Panc1 (cell line): ENCODE data around the gene TREML1. TPM values are rescaled to one million over a fixed set of nuclear protein-coding genes. Genes with fewer than 3 reads are reported as not detected.

Experiments
- ATAC-seq: fragments of 200-7000 bp; cut with Tn5 transposase; 2 replicates; pipeline ENCODE4 v1.9.1; 2020; ENCODE audit warnings: mild to moderate bottlenecking, moderate library complexity
- BruUV-seq: library from RNA; stranded (reverse); fragments of 400-500 nt; replicated peaks from 2 replicates; lab custom pipeline; 2021; lab: Mats Ljungman, UMichigan
- CTCF ChIA-PET: fragments of 300-600 bp; sonication (Branson Sonifier 250); formaldehyde crosslinking; loops from one replicate; lab custom pipeline; 2022; ENCODE audit warnings: antibody characterized with exemption; lab: Charles Lee
- POLR2A ChIA-PET: fragments of 300-600 bp; sonication (Branson Sonifier 250); formaldehyde crosslinking; loops from one replicate; lab custom pipeline; 2022; ENCODE audit warnings: antibody characterized with exemption; lab: Charles Lee
- DNase-seq: peaks from one replicate; pipeline ENCODE4 v3.0.0-alpha.2; 2010; ENCODE audit warnings: low read depth, low spot score
- H3K27ac ChIP-seq: 2 replicates; pipeline ENCODE4 v1.5.1; 2011; ENCODE audit warnings: mild to moderate bottlenecking, low read length, inconsistent platforms
- H3K27me3 ChIP-seq: fragments of 200-500 bp; sonication (Bioruptor generic); 2 replicates; pipeline ENCODE4 v1.6.0; 2014; ENCODE audit warnings: low read length, inconsistent platforms; ENCODE audit not compliant: control insufficient read depth, insufficient read depth
- H3K36me3 ChIP-seq: fragments of 200-500 bp; sonication (Bioruptor generic); 2 replicates; pipeline ENCODE4 v1.5.1; 2014; ENCODE audit warnings: inconsistent platforms, mild to moderate bottlenecking, low read length, moderate library complexity; ENCODE audit not compliant: control insufficient read depth, insufficient read depth
- H3K4me1 ChIP-seq: 2 replicates; pipeline ENCODE4 v1.5.1; 2011; ENCODE audit warnings: inconsistent platforms, mild to moderate bottlenecking, low read length, moderate library complexity; ENCODE audit not compliant: control insufficient read depth, insufficient read depth
- H3K4me3 ChIP-seq, 2 experiments: 2 replicates each; pipeline ENCODE4 v1.5.1; 2011 to 2012; ENCODE audit warnings: low read depth in 2 of 2, low read length in 2 of 2, mild to moderate bottlenecking in 2 of 2, inconsistent platforms in 1 of 2, moderate library complexity in 1 of 2
- H3K9me3 ChIP-seq: fragments of 200-500 bp; sonication (Bioruptor generic); 2 replicates; pipeline ENCODE4 v1.5.1; 2014; ENCODE audit warnings: low read depth, mild to moderate bottlenecking, inconsistent platforms, low read length, moderate library complexity; ENCODE audit not compliant: control insufficient read depth, insufficient read depth
- POLR2AphosphoS5 ChIP-seq: IDR thresholded peaks from 2 replicates; pipeline ENCODE4 v1.6.1; 2012; ENCODE audit warnings: mild to moderate bottlenecking, low read depth, low read length, moderate library complexity
- SIN3A ChIP-seq: IDR thresholded peaks from 2 replicates; pipeline ENCODE4 v1.6.1; 2012; ENCODE audit warnings: low read depth, mild to moderate bottlenecking, low read length, moderate library complexity, borderline replicate concordance; ENCODE audit not compliant: insufficient read depth
- TCF7L2 ChIP-seq: IDR thresholded peaks from 2 replicates; pipeline ENCODE4 v1.6.1; 2011; ENCODE audit warnings: mild to moderate bottlenecking, low read depth, low read length, inconsistent platforms
- in situ Hi-C: cut with HindIII; loops from 2 replicates; pipeline ENCODE4 v1.10.0; 2016; ENCODE audit warnings: low sequenced_read_pairs, low pct_unique_long_range_greater_than_20kb
- intact Hi-C: fragments of 100-400 bp; cut with micrococcal nuclease; formaldehyde crosslinking; loops from one replicate; pipeline ENCODE4 v1.10.0; 2022; ENCODE audit not compliant: unreplicated experiment
- total RNA-seq: library from RNA; stranded (reverse); gene quantifications from one replicate; pipeline ENCODE4 v1.2.1, GENCODE V29; 2021; ENCODE audit not compliant: unreplicated experiment
- TF ChIP-seq, protein P1 (sequence below): fragments of 450-650 bp; IDR thresholded peaks from 2 replicates; pipeline ENCODE4 v1.5.1; 2017; ENCODE audit warnings: mild to moderate bottlenecking
- TF ChIP-seq, protein P2 (sequence below), 2 experiments: IDR thresholded peaks; 2 replicates each; pipeline ENCODE4 v1.6.1; 2011 to 2012; ENCODE audit warnings: low read depth in 2 of 2, control low read depth in 1 of 2, low read length in 1 of 2, mild to moderate bottlenecking in 1 of 2, moderate library complexity in 1 of 2; ENCODE audit not compliant: insufficient read depth in 1 of 2

TREML1 gene
- total RNA-seq, 1 experiment from 2014 or later = not detected

DNA sequence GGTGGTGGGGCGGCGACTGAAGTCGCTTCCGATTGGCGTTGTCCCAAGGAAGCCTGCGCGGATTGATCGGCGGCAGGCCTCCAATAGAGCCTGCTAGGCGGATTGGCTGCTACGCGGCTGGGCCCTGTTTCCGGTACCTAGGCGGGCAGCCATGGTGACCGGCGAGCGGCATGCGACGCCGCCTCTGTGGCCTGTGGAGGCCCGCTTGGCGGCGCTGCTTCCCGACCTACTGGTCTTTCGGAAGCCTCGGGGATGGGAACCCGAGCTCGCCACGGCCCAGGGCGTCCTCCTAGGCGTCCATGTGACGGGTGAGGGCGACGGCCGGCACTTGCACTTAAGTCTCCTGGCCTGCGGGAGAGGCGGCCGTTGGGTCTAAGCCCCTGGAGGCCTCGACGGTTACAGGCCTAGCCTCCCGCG is 53.3 kb downstream of the TREML1 start:
- in situ Hi-C loops (no loop called here), intact Hi-C loops (loop anchor here (10.0 kb wide), 1 partner anchor 64 kb away; the partner anchor contains the start of gene TREM2)
- Histone ChIP-seq H3K9me3 (no peaks in the 10 kb centered on the region), H3K27ac (no peak overlapping the region), H3K4me1 (no peaks in the 10 kb centered on the region), H3K4me3 (no peak overlapping the region), H3K27me3 (no peaks in the 10 kb centered on the region), H3K36me3 (peaks cover 27% of the 10 kb centered on the region)
- BruUV-seq = no TSS peak
- no peak for TF ChIP-seq SIN3A
- TF ChIP-seq, protein P1, sequence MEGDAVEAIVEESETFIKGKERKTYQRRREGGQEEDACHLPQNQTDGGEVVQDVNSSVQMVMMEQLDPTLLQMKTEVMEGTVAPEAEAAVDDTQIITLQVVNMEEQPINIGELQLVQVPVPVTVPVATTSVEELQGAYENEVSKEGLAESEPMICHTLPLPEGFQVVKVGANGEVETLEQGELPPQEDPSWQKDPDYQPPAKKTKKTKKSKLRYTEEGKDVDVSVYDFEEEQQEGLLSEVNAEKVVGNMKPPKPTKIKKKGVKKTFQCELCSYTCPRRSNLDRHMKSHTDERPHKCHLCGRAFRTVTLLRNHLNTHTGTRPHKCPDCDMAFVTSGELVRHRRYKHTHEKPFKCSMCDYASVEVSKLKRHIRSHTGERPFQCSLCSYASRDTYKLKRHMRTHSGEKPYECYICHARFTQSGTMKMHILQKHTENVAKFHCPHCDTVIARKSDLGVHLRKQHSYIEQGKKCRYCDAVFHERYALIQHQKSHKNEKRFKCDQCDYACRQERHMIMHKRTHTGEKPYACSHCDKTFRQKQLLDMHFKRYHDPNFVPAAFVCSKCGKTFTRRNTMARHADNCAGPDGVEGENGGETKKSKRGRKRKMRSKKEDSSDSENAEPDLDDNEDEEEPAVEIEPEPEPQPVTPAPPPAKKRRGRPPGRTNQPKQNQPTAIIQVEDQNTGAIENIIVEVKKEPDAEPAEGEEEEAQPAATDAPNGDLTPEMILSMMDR = no peak
- no peak for TF ChIP-seq POLR2AphosphoS5
- TF ChIP-seq TCF7L2 = no peak
- TF ChIP-seq, protein P2, sequence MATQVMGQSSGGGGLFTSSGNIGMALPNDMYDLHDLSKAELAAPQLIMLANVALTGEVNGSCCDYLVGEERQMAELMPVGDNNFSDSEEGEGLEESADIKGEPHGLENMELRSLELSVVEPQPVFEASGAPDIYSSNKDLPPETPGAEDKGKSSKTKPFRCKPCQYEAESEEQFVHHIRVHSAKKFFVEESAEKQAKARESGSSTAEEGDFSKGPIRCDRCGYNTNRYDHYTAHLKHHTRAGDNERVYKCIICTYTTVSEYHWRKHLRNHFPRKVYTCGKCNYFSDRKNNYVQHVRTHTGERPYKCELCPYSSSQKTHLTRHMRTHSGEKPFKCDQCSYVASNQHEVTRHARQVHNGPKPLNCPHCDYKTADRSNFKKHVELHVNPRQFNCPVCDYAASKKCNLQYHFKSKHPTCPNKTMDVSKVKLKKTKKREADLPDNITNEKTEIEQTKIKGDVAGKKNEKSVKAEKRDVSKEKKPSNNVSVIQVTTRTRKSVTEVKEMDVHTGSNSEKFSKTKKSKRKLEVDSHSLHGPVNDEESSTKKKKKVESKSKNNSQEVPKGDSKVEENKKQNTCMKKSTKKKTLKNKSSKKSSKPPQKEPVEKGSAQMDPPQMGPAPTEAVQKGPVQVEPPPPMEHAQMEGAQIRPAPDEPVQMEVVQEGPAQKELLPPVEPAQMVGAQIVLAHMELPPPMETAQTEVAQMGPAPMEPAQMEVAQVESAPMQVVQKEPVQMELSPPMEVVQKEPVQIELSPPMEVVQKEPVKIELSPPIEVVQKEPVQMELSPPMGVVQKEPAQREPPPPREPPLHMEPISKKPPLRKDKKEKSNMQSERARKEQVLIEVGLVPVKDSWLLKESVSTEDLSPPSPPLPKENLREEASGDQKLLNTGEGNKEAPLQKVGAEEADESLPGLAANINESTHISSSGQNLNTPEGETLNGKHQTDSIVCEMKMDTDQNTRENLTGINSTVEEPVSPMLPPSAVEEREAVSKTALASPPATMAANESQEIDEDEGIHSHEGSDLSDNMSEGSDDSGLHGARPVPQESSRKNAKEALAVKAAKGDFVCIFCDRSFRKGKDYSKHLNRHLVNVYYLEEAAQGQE (IDR thresholded peaks at IDR 0.05; ENCODE audit: insufficient read depth in 1 of 2, low read depth in 2 of 2, low read length in 1 of 2) = no peak
- ATAC-seq = no peak
- CTCF ChIA-PET = no interaction called here
- POLR2A ChIA-PET = no interaction called here
- no peak for DNase-seq

Other genes starting within 250 kb of the TREML1 start
- 0.36 TPM for gene UNC5CL, start 115.1 kb downstream of the TREML1 start, total RNA-seq
- not detected for gene TSPO2, start 111.9 kb downstream of the TREML1 start, total RNA-seq
- gene APOBEC2, start 101.1 kb downstream of the TREML1 start, total RNA-seq = not detected
- 18.2 TPM for gene OARD1, start 82.0 kb downstream of the TREML1 start, total RNA-seq
- gene NFYA, start 81.4 kb downstream of the TREML1 start, total RNA-seq = 34.7 TPM
- not detected for gene TREM2, start 8.8 kb upstream of the TREML1 start, total RNA-seq
- not detected for gene TREML2, start 46.8 kb upstream of the TREML1 start, total RNA-seq
- not detected for gene TREML4, start 74.0 kb upstream of the TREML1 start, total RNA-seq
- gene TREM1, start 132.3 kb upstream of the TREML1 start, total RNA-seq = not detected
- not detected for gene NCR2, start 181.3 kb upstream of the TREML1 start, total RNA-seq